ENCODE results near the gene APOA5.

Gene APOA5

DNA sequence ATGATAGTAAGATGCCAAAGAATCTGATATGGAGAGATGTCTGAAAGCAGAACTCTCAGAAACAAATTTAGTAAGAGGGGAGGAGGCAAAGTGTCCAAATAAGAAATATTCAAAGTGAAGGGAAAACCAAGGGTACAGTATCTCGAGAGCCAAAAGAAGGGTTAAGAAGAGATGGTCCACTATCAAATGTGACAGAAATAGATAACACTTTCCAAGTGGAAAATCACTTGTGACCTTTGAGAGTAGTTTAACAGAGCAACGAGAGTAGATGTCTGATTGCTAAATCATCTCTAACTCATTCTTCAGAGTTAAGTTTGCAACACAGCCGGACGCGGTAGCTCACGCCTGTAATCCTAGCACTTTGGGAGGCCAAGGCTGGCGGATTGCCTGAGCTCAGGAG lies 14.6 kb downstream of the APOA5 start:
- no peak for DNase-seq (ENCODE audit: extremely low read depth, low read depth)
- TF ChIP-seq, protein P1, sequence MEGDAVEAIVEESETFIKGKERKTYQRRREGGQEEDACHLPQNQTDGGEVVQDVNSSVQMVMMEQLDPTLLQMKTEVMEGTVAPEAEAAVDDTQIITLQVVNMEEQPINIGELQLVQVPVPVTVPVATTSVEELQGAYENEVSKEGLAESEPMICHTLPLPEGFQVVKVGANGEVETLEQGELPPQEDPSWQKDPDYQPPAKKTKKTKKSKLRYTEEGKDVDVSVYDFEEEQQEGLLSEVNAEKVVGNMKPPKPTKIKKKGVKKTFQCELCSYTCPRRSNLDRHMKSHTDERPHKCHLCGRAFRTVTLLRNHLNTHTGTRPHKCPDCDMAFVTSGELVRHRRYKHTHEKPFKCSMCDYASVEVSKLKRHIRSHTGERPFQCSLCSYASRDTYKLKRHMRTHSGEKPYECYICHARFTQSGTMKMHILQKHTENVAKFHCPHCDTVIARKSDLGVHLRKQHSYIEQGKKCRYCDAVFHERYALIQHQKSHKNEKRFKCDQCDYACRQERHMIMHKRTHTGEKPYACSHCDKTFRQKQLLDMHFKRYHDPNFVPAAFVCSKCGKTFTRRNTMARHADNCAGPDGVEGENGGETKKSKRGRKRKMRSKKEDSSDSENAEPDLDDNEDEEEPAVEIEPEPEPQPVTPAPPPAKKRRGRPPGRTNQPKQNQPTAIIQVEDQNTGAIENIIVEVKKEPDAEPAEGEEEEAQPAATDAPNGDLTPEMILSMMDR (IDR thresholded peaks at IDR 0.05; ENCODE audit: low read depth, low read length): no peak

DNA sequence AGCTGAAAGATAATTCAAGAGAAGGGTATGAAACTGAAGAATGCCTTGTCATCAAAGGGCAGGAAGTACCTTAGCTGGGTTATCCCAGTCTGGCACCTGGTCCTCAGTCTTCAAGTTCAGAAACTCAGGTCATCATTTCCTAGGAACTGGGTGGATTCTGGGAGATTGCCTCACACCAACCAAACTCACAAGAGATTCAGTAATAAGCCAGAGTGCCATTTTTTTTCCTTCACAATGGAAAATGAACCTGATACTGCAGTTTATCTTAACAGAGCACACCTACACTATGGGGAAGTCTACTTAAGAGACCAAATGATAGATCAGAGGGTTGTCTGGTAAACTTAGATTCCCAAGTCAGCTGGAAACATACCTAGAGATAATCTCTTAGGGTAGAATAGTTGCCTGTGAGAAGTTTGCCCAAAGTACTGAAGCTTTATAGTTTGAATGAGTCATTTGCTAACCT lies 15.1 kb downstream of the APOA5 start:
- DNase-seq (ENCODE audit: extremely low read depth, low read depth): no peak

DNA sequence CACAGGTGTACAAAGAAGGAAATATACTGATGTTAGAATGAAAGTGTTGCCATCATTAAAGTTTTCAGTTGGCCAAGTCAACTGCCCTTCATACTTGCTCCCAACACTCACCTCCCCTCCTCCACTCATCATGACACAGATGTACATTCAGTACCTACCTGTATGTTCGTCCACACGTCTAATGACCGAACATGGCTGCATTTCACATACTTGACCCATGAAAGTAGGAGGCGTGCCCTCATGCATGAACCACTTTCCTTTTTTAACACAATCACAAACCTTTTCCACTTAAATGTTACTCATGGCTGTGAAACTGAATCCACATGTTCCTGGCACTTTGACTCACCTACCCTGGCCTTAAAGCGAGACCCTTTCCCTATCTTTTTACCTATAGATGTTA lies 15.7 kb downstream of the APOA5 start:
- TF ChIP-seq, protein P1 (IDR thresholded peaks at IDR 0.05; ENCODE audit: low read depth, low read length): no peak
- no peak for DNase-seq (ENCODE audit: extremely low read depth, low read depth)

More for the DNA sequence above, 15.1 kb downstream of the APOA5 start:
- TF ChIP-seq, protein P1 (IDR thresholded peaks at IDR 0.05; ENCODE audit: low read depth, low read length): no peak

- TF ChIP-seq, protein P1 (IDR thresholded peaks at IDR 0.05; ENCODE audit: low read depth, low read length): no peak
- no peak for DNase-seq (ENCODE audit: extremely low read depth, low read depth)
Measured at GRCh38 chr11:116774661-116775060, 17.0 kb downstream of the APOA5 start.

GRCh38 chr11:116773203-116774097 lies 18.2 kb downstream of the APOA5 start:
- no peak for DNase-seq (ENCODE audit: extremely low read depth, low read depth)
- TF ChIP-seq, protein P1 (IDR thresholded peaks at IDR 0.05; ENCODE audit: low read depth, low read length): no peak

DNA sequence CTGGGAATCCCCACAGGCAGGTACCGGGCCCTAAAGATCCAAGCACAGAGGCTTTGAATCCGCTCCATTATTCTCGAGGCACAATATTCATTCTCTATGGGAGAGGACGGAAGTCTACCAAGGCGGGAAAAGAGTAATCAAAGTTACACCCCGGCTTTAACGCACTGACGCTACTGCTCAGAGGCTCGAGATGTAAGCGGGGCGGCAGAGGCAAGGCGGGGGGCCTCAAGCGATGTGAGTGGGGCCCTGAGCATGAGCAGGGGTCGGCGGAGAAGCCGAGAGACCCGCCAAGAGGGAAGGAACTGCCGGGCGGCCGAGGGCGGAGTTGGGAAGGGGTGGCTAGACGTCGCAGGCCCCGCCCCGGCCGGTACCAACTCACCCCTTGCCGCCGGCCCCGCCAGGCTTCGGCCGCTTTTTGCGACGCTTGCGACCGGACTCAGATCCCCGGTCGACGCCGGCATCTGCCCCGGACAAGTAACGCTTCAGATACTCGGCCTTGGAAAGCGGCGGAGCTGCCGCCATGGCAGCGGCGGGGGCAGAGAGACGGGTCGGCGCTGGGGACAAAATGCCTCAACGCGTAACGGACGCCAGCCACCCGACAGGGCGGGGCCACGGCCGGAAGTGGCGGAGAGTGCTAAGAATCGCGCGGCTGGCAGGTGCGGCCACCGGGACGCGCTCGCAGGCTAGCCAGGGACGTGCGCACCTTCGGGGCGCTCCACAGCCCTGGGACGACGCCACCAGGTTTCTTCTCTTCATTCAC lies 19.1 kb downstream of the APOA5 start, which contains the start of gene BUD13:
Gene BUD13, minus strand, starts transcription at position 545 of the 760 bp plus-strand sequence. Its CDS starts 23 bp downstream, at position 522.
- TF ChIP-seq, protein P1 (IDR thresholded peaks at IDR 0.05; ENCODE audit: low read depth, low read length): no peak
- DNase-seq (ENCODE audit: extremely low read depth, low read depth): peak; percentile 40

- DNase-seq (ENCODE audit: extremely low read depth, low read depth): no peak
- TF ChIP-seq, protein P1 (IDR thresholded peaks at IDR 0.05; ENCODE audit: low read depth, low read length): no peak
Measured at GRCh38 chr11:116771935-116772334, 19.7 kb downstream of the APOA5 start.

Data from AG09319 (cell line).